GM18907 (cell line): ENCODE results near the gene NLGN3.

Experiments
- ATAC-seq: cut with Tn5 transposase; IDR thresholded peaks from one replicate; pipeline ENCODE4 v1.9.1; 2021; ENCODE audit warnings: mild to moderate bottlenecking, moderate library complexity; ENCODE audit not compliant: unreplicated experiment

Gene NLGN3

DNA sequence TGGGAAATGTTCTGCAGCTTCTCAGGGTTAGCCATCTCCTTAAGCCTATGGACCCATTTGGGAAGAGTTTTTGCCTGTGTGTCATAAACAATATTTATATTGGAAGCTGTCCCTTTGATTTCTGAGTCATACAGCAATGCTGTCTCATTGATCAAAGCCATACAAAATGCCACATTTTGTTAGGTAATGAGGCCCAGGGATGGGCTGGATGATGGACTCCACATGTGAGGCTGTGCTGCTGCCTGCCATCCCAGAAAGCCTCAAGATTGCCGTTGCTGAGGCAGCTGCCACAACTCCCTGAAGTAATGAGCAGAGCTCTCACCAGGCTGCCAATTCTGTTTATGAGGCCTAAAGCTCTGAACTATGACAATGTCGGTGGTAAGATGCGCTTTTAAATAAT is 66.2 kb downstream of the NLGN3 start:
- ATAC-seq, result no peak

DNA sequence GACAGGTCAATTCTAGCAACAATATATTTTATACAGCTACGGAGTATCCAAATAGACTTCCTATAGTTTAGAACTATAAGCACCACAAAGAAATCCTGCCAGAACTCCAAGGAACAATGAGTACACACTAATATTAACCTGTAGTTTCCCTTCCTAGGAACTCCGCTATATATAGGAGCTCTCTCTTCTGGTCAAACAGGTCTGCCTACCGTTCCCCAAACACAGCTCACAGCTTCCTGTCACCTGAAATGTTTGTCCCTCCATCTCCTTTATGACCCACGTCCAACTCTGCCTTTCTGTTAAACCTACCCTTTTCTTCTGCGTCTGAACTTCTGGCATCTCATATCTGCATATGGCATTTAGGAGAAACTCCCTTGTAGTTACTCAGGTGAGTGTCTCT is 67.9 kb downstream of the NLGN3 start:
- no peak for ATAC-seq

DNA sequence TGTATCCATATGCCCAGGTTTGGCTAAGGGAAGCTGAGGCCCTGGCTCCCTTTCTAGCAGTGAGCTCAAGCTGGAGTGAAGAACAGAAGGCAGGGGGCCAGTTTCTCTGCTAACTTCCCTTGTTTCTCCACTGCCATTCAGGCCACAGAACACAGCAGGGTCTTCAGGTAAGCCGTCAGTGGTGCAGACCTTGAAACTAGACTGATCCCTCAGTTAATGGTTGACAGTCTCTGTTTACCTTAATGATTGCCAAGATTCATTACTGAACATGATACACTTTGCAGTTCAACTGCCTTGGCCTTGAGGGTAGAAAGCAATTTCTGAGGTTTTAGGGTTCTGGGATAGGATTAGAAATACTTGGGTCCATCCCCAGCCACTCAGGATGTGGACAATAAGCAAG is 69.5 kb downstream of the NLGN3 start:
- no peak for ATAC-seq

DNA sequence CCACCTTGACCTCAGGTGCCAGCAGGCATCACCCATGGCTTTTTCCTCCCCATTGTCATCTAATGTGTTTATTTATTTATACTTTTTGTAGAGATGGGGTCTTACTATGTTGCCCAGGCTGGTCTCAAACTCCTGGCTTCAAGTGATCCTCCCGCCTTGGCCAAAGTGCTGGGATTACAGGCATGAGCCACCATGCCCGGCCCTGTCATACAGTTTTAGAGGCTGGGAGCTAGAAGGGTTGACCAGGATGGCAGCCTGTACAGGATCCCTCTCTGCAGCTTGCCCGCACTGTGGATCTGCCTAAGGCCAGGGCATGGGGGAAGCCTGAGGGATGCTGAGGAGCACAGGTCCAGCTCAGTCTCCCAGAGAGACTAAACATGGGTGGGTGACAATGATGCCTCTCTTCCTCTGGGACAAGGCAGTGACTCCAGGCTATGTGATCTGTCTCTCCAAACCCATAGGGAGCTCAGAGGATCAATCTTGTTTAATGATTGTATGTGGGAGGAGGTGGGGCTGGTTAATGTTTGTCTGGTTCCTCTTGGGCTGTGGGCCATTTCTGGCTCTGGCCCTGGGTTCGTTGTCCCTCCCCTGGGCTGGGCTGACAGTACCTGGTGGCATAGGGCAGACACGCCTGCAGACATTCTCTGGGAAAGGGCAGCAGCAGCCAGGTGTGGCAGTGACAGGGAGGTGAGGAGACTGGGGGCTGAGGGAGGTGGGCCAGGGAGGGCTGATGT is 70.1 kb downstream of the NLGN3 start:
- ATAC-seq, result no peak

DNA sequence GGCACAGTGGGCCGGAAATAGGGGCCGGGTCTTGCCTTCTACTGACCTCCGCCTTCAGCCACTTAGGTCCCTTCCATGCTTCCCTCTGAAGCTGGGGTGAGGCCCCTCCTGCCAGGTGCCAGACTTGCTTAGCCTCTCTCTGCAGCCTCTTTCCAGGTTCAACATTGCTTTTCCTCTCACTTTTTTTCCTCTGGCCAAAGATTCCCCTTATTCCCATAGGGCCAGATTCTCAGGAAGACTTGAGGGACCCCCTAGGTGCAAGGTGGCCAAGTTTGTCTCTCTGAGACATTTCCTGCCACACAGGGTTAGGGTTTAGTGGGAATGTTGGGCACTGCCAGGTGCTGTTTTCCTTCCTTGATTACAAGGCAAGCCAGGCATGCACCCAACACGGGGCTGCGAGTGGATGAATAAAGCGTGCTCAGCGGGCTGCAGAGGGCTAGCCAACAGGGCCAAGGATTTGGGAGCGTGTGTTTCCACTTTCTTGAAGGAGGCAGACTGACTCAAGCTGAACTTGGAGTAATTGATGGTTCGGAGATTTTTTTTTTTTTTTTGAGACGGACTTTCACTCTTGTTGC is 70.8 kb downstream of the NLGN3 start:
- no peak for ATAC-seq

DNA sequence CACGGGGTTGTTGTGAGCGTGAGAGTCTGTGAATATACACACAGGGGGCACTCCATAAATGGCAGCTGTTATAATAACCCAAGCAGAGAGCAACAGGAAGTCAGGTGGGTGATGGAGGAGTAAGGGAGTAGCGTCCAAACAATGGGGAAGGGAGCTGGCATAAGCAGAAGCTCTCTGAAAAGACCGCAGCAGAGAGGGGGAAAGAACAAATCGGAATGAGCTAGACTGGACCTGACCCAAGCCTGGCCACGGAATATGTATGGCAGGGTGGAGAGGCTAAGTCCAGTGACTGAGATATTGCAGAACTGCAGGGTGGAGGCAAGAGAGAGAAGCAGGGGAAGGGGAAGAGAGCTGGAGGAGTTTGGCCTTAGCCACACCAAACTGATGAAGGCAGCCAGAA is 71.8 kb downstream of the NLGN3 start:
- no peak for ATAC-seq

DNA sequence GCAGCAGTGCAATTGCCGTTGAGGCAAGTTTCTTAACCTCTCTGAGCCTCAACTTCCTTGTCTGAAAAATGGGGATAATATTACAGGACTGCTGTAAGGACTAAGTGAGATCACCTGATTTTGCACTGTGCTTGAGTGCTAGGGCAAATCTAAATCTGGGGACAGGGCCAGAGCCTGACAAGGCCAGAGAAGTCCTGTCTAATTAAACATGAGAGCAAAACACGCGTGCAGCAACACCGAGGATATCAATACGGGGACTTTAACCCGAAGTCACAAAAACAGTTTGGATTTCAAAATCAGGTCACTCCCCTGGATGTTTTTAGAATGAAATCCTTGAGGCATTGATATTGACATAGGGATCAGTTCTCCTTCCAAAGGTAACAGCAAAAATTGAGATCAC is 72.7 kb downstream of the NLGN3 start:
- no peak for ATAC-seq
